GM23338 (cell line): ENCODE measurements around the gene DNM2. TPM values are rescaled to one million over a fixed set of nuclear protein-coding genes. Genes with fewer than 3 reads are reported as not detected.

Source experiments
- ATAC-seq: fragments of 200-7000 bp; cut with Tn5 transposase; 3 replicates; pipeline ENCODE4 v1.9.1; 2020
- DNase-seq: peaks from one replicate; pipeline ENCODE4 v3.0.0-alpha.2; 2015; ENCODE audit warnings: low spot score
- H2AFZ ChIP-seq: fragments of 200-600 bp; sonication (generic); 2 replicates; pipeline ENCODE4 v1.8.0; 2016; ENCODE audit warnings: antibody characterized with exemption, mild to moderate bottlenecking, moderate library complexity
- H3F3A ChIP-seq: fragments of 200-600 bp; sonication (generic); replicated peaks from 2 replicates; pipeline ENCODE4 v1.8.0; 2017; ENCODE audit warnings: antibody characterized with exemption, mixed run types, low read depth
- H3K27ac ChIP-seq: fragments of 200-600 bp; sonication (generic); 2 replicates; pipeline ENCODE4 v1.6.1; 2016; ENCODE audit warnings: low read depth
- H3K27me3 ChIP-seq: fragments of 200-600 bp; sonication (generic); 2 replicates; pipeline ENCODE4 v1.8.0; 2016; ENCODE audit warnings: mild to moderate bottlenecking, mixed run types, moderate library complexity; ENCODE audit not compliant: insufficient read depth
- H3K36me3 ChIP-seq: fragments of 200-600 bp; sonication (generic); 2 replicates; pipeline ENCODE4 v1.8.0; 2016; ENCODE audit warnings: mild to moderate bottlenecking; ENCODE audit not compliant: insufficient read depth
- H3K4me1 ChIP-seq: fragments of 200-600 bp; sonication (generic); 2 replicates; pipeline ENCODE4 v1.8.0; 2016; ENCODE audit warnings: mild to moderate bottlenecking, moderate library complexity; ENCODE audit not compliant: insufficient read depth
- H3K4me2 ChIP-seq: fragments of 200-600 bp; sonication (generic); 2 replicates; pipeline ENCODE4 v1.7.1; 2017; ENCODE audit warnings: mixed run types
- H3K4me3 ChIP-seq: fragments of 200-600 bp; sonication (generic); 2 replicates; pipeline ENCODE4 v1.6.1; 2016; ENCODE audit warnings: mixed run types
- H3K79me2 ChIP-seq: fragments of 200-600 bp; sonication (generic); replicated peaks from 2 replicates; pipeline ENCODE4 v1.8.0; 2017; ENCODE audit warnings: mild to moderate bottlenecking; ENCODE audit not compliant: insufficient read depth
- H3K9me2 ChIP-seq: fragments of 200-600 bp; sonication (generic); 2 replicates; pipeline ENCODE4 v1.8.0; 2017; ENCODE audit not compliant: insufficient read depth
- H4K20me1 ChIP-seq: fragments of 200-600 bp; sonication (generic); replicated peaks from 2 replicates; pipeline ENCODE4 v1.8.0; 2017; ENCODE audit warnings: mild to moderate bottlenecking; ENCODE audit not compliant: insufficient read depth
- H3K27ac Mint-ChIP-seq: 2 replicates; pipeline ENCODE4 v1.8.0; 2020; ENCODE audit warnings: inconsistent platforms, mild to moderate bottlenecking, moderate library complexity, mixed read lengths
- H3K27me3 Mint-ChIP-seq: 3 replicates; pipeline ENCODE4 v1.8.0; 2022; ENCODE audit warnings: low read depth, mild to moderate bottlenecking, moderate library complexity, mixed read lengths, inconsistent platforms; ENCODE audit not compliant: insufficient read depth, poor library complexity
- H3K36me3 Mint-ChIP-seq: 3 replicates; pipeline ENCODE4 v1.8.0; 2021; ENCODE audit warnings: low read depth, mild to moderate bottlenecking, inconsistent platforms, moderate library complexity, mixed read lengths
- H3K4me1 Mint-ChIP-seq: 3 replicates; pipeline ENCODE4 v1.8.0; 2020; ENCODE audit warnings: mild to moderate bottlenecking, inconsistent platforms, mixed read lengths
- H3K4me3 Mint-ChIP-seq: 3 replicates; pipeline ENCODE4 v1.8.0; 2021; ENCODE audit warnings: moderate library complexity, mild to moderate bottlenecking, inconsistent platforms, mixed read lengths
- H3K9me3 Mint-ChIP-seq: 3 replicates; pipeline ENCODE4 v1.8.0; 2020; ENCODE audit warnings: moderate library complexity, mild to moderate bottlenecking, inconsistent platforms, mixed read lengths
- CREB1 ChIP-seq: fragments of 250-450 bp; sonication (Bioruptor Pico); IDR thresholded peaks from 2 replicates; pipeline ENCODE4 v1.5.0; 2020; ENCODE audit warnings: low read depth, mild to moderate bottlenecking, moderate library complexity
- CTCF ChIP-seq, 2 experiments: fragments of 200-600 bp in 1 of 2; sonication (generic) in 1 of 2; conservative IDR thresholded peaks; 2 replicates each; pipeline versions ENCODE4 v1.5.1 to v1.6.1; 2016 to 2017; ENCODE audit warnings: antibody characterized with exemption in 2 of 2, low read depth in 2 of 2, mild to moderate bottlenecking in 2 of 2, moderate library complexity in 1 of 2
- ETS1 ChIP-seq: IDR thresholded peaks from 2 replicates; pipeline ENCODE4 v1.6.1; 2016; ENCODE audit warnings: antibody characterized with exemption
- EZH2 ChIP-seq: fragments of 200-600 bp; sonication (generic); IDR thresholded peaks from one replicate; pipeline ENCODE4 v1.8.0; 2017; ENCODE audit warnings: antibody characterized with exemption, mild to moderate bottlenecking, low read depth; ENCODE audit not compliant: unreplicated experiment
- EZH2phosphoT487 ChIP-seq: fragments of 200-600 bp; sonication (generic); IDR thresholded peaks from one replicate; pipeline ENCODE4 v1.8.1; 2018; ENCODE audit warnings: antibody characterized with exemption; ENCODE audit not compliant: unreplicated experiment
- JUNB ChIP-seq: IDR thresholded peaks from one replicate; pipeline ENCODE4 v1.6.1; 2016; ENCODE audit warnings: antibody characterized with exemption; ENCODE audit not compliant: unreplicated experiment
- NANOG ChIP-seq: IDR thresholded peaks from 2 replicates; pipeline ENCODE4 v1.6.1; 2016; ENCODE audit warnings: antibody characterized with exemption, borderline replicate concordance
- POLR2AphosphoS5 ChIP-seq: IDR thresholded peaks from 2 replicates; pipeline ENCODE4 v1.6.1; 2016; ENCODE audit warnings: antibody characterized with exemption, low read depth
- STAT1 ChIP-seq: IDR thresholded peaks from one replicate; pipeline ENCODE4 v1.6.1; 2016; ENCODE audit warnings: antibody characterized with exemption; ENCODE audit not compliant: unreplicated experiment
- ZNF114 ChIP-seq: fragments of 250-450 bp; sonication (Bioruptor Pico); IDR thresholded peaks from 2 replicates; pipeline ENCODE4 v1.5.0; 2020; ENCODE audit warnings: mild to moderate bottlenecking, moderate library complexity
- ZNF331 ChIP-seq: fragments of 250-450 bp; sonication (Bioruptor Pico); IDR thresholded peaks from 2 replicates; pipeline ENCODE4 v1.5.0; 2020; ENCODE audit warnings: low read depth, mild to moderate bottlenecking, moderate library complexity
- ZNF462 ChIP-seq: fragments of 250-450 bp; sonication (Bioruptor Pico); IDR thresholded peaks from 2 replicates; pipeline ENCODE4 v1.5.0; 2020; ENCODE audit warnings: mild to moderate bottlenecking, moderate library complexity
- polyA plus RNA-seq: library from polyadenylated mRNA; unstranded; fragments of >200 nt; fragmentation: Nextera tagmentation; extraction: Ambion mirVana; gene quantifications from 2 replicates; pipeline ENCODE4 v1.2.1, GENCODE V29; 2016
- total RNA-seq: library from RNA; depleted of rRNA; stranded (reverse); fragments of >200 nt; shearing (Covaris generic); gene quantifications from 2 replicates; pipeline ENCODE4 v1.2.3, GENCODE V29; 2014
- TF ChIP-seq, protein P1 (sequence below): IDR thresholded peaks from one replicate; pipeline ENCODE4 v1.6.1; 2018; ENCODE audit warnings: antibody characterized with exemption; ENCODE audit not compliant: unreplicated experiment

DNM2 gene
- total and polyA plus RNA-seq, 2 experiments from 2014 or later = 40.7 to 138 TPM

DNA sequence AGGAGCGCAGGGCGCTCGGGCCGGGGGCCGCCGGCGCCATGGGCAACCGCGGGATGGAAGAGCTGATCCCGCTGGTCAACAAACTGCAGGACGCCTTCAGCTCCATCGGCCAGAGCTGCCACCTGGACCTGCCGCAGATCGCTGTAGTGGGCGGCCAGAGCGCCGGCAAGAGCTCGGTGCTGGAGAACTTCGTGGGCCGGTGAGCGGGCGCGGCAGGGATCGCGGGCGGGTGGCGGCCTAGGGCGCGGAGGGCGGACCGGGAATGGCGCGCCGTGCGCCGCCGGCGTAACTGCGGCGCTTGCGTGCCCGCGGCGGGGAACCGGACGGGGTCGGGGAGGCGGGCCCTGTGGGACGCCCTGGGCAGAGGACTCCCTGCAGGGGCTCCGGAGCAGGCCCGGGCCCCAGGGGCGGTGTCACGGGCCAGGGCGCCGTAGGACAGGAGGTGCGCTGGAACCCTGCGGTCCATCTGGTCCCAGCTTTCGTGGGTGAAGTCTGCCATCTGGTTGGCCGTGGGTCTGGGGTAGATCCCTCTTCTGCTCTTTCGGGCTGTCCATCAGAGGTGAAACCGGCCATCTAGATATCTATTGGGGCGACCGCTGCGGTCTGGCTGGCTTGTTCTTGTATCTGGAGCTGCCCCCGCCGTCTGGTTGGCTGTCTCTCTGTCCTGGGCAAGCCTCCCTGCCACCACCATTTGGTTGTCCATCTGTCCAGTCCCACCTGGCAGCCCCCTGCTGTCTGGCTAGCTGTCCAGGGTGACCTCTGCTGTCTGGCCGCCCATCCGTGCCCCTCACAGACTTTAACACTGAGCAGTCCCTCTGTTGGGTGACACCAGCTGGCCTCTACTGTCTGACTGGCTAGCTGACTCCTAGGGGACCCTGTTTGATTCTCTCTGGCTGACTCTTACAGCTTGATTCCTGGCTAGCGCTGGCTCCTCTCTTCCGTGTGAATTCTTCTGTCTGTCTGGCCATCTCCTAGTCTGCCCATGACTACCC is 622 bp downstream of the DNM2 start:
- 0 out of 2 replicates have a peak, but pooled peaks cover 2% of the 10 kb centered on the region for H3K36me3 ChIP-seq
- ATAC-seq (peak; percentile 13), DNase-seq (peak; percentile 43)
- no peaks in the 10 kb centered on the region for H3K9me2 ChIP-seq
- no peaks in the 10 kb centered on the region for H3K27me3 ChIP-seq
- Mint-ChIP-seq H3K9me3 (peaks cover 2% of the 10 kb centered on the region; the same call in 1 of the 3 replicates), H3K36me3 (peaks cover 9% of the 10 kb centered on the region; the same call in 2 of the 3 replicates), H3K4me1 (peaks cover 10% of the 10 kb centered on the region), H3K4me3 (peak overlapping the region; percentile 95), H3K27me3 (peaks cover 7% of the 10 kb centered on the region), H3K27ac (peak overlapping the region; percentile 86)
- H3F3A ChIP-seq = peaks cover 3% of the 10 kb centered on the region; the same call in 1 of the 2 replicates
- H3K27ac ChIP-seq = no peak overlapping the region
- TF ChIP-seq NANOG (no peak), ZNF331 (CRISPR knock-in tag) (no peak), EZH2phosphoT487 (no peak), CREB1 (CRISPR knock-in tag) (no peak), JUNB (no peak), ZNF462 (no peak), EZH2 (no peak), POLR2AphosphoS5 (no peak), CTCF (conservative IDR thresholded peaks at IDR 0.05; ENCODE audit: low read depth in 2 of 2) (no peak), STAT1 (no peak), ZNF114 (CRISPR knock-in tag) (no peak), ETS1 (no peak)
- TF ChIP-seq, protein P1, sequence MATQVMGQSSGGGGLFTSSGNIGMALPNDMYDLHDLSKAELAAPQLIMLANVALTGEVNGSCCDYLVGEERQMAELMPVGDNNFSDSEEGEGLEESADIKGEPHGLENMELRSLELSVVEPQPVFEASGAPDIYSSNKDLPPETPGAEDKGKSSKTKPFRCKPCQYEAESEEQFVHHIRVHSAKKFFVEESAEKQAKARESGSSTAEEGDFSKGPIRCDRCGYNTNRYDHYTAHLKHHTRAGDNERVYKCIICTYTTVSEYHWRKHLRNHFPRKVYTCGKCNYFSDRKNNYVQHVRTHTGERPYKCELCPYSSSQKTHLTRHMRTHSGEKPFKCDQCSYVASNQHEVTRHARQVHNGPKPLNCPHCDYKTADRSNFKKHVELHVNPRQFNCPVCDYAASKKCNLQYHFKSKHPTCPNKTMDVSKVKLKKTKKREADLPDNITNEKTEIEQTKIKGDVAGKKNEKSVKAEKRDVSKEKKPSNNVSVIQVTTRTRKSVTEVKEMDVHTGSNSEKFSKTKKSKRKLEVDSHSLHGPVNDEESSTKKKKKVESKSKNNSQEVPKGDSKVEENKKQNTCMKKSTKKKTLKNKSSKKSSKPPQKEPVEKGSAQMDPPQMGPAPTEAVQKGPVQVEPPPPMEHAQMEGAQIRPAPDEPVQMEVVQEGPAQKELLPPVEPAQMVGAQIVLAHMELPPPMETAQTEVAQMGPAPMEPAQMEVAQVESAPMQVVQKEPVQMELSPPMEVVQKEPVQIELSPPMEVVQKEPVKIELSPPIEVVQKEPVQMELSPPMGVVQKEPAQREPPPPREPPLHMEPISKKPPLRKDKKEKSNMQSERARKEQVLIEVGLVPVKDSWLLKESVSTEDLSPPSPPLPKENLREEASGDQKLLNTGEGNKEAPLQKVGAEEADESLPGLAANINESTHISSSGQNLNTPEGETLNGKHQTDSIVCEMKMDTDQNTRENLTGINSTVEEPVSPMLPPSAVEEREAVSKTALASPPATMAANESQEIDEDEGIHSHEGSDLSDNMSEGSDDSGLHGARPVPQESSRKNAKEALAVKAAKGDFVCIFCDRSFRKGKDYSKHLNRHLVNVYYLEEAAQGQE = no peak
- H3K4me1 ChIP-seq = no peaks in the 10 kb centered on the region; the same call in 1 of the 2 replicates
- peak overlapping the region; percentile 94 for H3K4me2 ChIP-seq
- peaks cover 53% of the 10 kb centered on the region for H3K79me2 ChIP-seq
- H2AFZ ChIP-seq = 0 out of 2 replicates have a peak overlapping the region, but pooled peaks have one; percentile 15
- H4K20me1 ChIP-seq = peaks cover 37% of the 10 kb centered on the region
- H3K4me3 ChIP-seq = peak overlapping the region; percentile 69
